ENCODE results near the gene SCGN.

SCGN gene

DNA sequence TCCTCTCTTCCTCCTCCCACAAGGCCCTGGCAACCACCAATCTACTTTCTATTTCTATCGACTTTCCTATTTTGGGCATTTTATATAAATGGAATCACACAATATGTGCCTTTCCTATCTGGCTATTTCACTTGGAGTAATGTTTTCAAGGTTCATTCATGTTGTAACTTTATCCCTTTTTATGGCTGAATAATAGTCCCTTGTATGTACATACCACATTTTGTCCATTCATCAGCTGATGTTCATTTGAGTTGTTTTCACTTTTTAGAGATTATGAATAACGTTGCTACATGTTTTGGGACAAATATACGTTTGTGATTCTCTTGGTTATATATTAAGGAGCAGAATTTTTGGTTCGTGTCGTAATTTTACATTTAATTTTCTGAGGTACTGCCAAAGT, 33.9 kb downstream of the SCGN start:
- no peak for DNase-seq (ENCODE audit: low read depth in 2 of 2)

GRCh38 chr6:25686856-25687255, 34.8 kb downstream of the SCGN start:
- no peak for DNase-seq (ENCODE audit: low read depth in 2 of 2)

DNA sequence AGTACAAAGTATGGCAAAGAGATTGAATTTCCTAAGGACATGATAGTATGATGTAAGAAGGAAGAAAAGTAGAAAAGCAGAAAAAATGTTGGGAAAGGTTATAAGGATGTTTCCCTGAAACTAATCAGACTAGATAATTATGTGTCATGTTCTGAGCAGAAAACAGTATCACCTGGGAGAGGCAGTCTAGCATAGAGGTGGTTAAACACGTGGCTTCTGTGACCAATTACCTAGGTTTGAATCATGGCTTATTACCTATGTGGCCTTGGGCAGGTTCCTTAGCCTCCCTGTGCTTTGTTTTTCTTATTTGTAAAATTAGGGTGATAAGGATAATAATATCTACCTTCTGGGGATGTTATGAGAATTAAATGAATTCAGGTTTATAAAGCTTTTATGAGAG, 38.0 kb downstream of the SCGN start:
- no peak for DNase-seq (ENCODE audit: low read depth in 2 of 2)

DNA sequence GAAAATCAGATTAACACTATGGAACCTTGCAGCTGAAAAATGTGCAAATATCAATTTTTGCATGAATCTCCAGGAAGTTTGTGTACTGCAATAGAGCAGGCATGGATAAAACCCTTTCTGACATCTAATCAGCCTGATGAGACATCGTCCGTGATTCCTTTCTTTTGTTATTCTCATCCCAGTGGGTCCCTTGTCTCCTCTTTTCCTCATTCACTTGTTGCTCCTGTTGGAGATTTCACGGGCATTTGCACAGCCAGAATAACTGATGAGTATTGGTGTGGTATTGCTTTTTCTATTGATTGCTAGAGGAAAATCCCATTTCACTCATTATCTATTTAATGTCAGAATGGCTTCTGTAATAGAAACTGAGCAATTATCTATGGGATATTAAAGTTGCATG, 39.9 kb downstream of the SCGN start:
- no peak for DNase-seq (ENCODE audit: low read depth in 2 of 2)

DNA sequence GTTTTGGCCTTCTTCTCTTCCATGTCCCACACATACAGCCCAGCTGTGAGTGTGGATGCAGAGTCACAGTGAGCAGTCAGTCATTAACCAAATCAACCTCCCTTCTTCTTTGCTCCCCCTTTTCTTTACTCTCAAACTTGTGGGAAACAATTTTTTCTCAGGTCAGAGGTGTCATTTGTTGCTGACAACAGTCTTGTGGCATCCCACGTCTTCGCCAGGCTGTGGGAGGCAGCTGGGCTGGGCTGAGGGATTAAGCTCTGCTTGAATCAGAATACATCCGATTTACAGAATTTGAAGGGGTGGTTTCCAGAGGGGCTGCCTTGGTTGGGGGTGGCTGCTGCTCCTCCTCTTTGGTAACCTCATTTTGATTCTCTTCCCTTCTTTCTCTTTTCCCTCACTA, 40.5 kb downstream of the SCGN start:
- DNase-seq (ENCODE audit: low read depth in 2 of 2), result no peak

GRCh38 chr6:25694366-25694765, 42.4 kb downstream of the SCGN start:
- DNase-seq (ENCODE audit: low read depth in 2 of 2), result no peak

GRCh38 chr6:25695671-25696070, 43.7 kb downstream of the SCGN start:
- DNase-seq (ENCODE audit: low read depth in 2 of 2), result no peak

- DNase-seq (ENCODE audit: low read depth in 2 of 2), result no peak
Observed at GRCh38 chr6:25697537-25698340, 45.7 kb downstream of the SCGN start.

DNA sequence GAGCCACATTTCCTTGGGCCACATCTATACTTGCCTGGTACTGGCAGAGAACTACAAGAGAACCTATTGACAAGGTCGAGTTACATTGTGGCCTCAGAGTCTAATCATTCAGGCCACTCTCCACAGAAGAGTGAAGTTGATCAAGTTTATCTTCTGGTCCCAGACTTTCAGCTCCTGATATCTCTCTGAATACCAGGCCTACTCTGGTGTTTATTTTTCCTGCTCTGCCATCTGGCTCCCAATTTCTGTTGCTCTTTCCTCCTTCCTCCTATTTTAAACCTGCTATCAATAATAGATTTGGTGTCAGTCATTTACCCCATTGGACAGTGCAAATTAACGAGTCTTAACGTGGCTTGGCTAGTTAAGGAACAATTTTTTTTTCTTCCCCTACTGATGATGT, 46.6 kb downstream of the SCGN start:
- DNase-seq (ENCODE audit: low read depth in 2 of 2), result no peak

DNA sequence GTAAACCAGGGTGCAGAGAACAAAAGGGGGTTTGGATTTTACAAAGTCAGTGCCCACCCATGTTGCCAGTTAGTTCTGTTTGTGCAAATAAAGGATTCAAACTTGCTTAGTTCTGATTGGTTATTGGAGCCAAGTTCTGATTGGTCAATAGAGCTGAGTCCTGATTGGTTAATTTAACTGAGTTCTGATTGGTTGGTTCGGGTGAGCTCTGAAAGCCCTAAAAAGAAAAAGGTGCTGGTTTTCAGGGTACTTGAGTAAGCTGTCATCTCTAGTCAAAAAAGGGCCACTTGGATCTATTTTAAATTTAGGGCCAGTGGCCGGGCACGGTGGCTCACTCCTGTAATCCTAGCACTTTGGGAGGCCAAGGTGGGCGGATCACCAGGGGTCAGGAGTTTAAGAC, 47.6 kb downstream of the SCGN start:
- DNase-seq (ENCODE audit: low read depth in 2 of 2), result no peak

DNA sequence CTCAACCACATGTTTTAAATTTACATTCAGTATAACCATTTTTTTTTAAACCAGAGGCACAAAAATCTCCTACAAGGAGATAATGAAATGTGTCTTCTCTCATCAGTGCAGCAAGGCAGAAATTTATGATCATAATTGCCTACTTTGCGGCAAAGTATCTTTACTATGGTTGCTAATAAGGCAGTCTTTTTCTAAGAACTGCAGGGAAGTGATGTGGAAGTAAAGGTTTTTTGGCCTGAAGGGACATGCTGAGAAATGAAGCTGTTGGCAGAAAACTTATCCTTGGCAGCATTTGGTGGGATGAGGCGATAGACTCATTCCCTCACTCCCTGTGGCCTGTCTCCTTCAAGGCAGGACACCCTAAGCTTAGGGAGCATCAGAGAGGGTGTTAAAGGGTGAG, 48.7 kb downstream of the SCGN start:
- no peak for DNase-seq (ENCODE audit: low read depth in 2 of 2)

DNA sequence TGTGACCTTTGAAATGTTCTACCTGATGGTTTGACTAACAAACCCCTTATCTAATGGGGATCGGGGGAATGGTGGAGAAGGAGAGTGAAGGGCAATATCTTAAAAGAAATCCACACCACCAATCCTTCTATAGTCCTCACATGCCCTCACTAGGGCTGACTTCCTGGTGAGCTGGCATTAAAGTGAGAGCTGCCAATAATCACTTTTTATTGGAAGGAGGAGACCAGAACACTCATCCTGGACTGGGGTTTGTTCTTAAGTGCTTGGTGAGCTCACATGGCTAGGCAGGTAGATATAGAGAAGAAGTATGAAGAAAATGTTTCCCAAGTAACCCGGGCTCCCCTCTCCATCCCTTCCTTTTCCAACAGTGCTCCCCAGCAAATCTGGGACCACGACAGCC, 49.8 kb downstream of the SCGN start:
- DNase-seq (ENCODE audit: low read depth in 2 of 2), result no peak

- DNase-seq (ENCODE audit: low read depth in 2 of 2), result no peak
Observed at GRCh38 chr6:25703005-25703404, 51.0 kb downstream of the SCGN start.

DNA sequence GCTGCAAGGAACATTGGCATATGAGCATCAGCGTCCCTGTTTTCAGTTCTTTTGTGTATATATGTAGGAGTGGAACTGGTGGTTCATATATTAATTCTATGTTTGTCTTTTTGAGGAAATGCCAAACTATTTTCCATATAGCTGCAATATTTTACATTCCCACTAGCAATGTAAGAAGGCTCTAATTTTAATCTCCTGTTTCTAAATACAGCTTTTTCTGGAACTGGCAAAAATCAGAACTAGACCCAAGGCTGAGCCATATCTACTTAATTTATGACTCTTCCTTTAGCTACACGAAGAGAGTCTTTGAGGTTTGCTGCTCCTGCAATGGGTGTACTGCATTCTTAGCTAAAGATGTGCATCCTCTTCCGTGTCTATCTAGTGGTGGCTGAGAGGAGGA, 52.0 kb downstream of the SCGN start:
- no peak for DNase-seq (ENCODE audit: low read depth in 2 of 2)

GRCh38 chr6:25706314-25707014, 54.4 kb downstream of the SCGN start:
- DNase-seq (ENCODE audit: low read depth in 2 of 2), result no peak

GRCh38 chr6:25709761-25710160, 57.7 kb downstream of the SCGN start:
- DNase-seq (ENCODE audit: low read depth in 2 of 2), result no peak

DNA sequence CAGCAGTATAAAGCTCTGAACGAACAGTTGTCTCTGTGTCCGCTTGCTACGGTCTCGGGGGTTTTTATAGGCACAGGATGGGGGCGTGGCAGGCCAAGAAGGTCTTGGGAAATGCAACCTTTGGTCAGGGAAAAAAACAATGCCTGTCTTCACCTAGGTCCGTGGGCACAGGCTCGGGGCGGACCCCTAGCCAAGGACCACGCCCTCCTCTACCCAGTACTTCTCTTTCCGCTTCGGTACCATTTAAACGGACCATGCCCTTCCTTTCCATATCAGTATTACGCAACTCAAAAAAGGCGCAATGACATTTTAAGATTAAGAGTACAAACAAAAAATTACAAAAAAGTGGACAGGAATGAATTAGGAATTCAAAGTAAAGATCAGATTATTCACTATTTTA, 58.3 kb downstream of the SCGN start:
- no peak for DNase-seq (ENCODE audit: low read depth in 2 of 2)

GRCh38 chr6:25713824-25714223, 61.8 kb downstream of the SCGN start:
- DNase-seq (ENCODE audit: low read depth in 2 of 2), result no peak

- no peak for DNase-seq (ENCODE audit: low read depth in 2 of 2)
Observed at GRCh38 chr6:25714765-25715164, 62.8 kb downstream of the SCGN start.

- DNase-seq (ENCODE audit: low read depth in 2 of 2), result no peak
Observed at GRCh38 chr6:25715794-25716193, 63.8 kb downstream of the SCGN start.

DNA sequence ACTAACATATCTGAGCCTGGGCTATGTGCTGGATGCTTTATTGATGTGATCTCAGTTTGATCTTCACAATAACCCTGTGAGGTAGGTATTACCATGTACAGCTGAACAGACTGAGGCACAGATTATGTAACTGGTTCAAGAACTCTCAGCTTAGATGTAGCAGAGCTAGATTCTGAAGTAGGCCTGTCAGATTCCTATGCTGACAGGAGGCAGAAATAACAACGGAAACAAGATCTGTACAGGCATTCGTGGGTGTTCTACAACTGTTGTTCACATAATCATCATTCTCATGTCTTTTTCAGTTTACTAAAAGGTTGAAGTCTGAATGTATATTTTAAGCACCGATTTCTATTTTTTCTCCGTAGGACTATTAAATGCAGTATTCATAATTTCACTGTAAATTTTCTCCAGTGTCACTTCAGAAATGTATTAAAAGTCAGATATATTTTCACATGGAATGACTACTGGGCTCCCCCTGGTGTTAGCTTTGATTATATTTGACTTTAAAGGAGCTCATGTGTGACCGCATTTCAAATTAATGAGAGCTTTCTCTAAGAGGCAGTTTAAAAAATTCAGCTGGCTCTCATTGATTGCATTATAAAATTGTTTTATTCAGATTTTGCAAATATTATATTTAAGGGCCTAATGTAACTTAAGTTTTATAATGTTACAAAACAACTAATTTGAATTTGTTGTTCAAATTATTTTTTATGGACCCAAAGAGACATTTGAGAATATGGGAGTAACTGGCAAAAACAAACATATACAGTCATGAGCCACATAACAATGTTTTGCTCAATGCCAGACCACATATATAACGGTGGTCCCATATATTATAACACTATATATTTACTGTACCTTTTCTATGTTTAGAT, 66.1 kb downstream of the SCGN start:
- peak; percentile 4 to 5 for DNase-seq (ENCODE audit: low read depth in 2 of 2)

DNA sequence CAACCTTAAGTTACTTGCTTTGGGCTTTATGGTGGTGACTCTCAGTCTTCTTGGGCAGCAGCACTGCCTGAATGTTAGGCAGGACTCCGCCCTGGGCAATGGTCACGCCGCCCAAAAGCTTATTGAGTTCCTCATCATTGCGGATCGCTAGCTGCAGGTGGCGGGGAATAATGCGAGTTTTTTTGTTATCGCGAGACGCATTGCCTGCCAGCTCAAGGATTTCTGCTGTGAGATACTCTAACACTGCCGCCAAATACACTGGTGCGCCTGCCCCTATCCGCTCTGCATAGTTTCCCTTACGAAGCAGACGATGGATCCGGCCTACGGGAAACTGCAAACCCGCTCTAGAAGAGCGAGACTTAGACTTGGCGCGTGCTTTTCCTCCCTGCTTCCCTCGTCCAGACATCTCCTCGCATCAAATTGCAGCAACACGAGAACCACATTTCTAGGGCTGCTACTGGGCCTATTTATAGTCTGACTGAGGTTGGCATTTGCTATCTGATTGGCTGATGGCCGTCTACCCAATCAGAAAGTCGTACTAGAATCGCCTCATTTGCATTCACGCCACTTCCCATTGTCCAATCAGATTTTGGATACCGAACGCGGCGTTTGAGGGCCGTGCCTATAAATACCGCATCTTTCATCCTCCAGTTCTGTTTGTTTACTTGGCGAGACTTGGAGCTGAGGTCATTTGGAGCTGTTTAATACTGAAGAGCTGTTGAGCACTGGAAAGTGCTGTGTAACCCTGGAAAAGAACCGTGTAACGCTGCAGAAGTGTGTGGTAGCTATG, 74.3 kb downstream of the SCGN start:
- DNase-seq (ENCODE audit: low read depth in 2 of 2), result no peak

Measured in fibroblast of skin of left quadriceps (primary cell).